GM19099 (cell line): ENCODE measurements around the gene PARN.

ENCODE experiments used
- POLR2A ChIP-seq: IDR thresholded peaks from 3 replicates; pipeline ENCODE4 v1.6.1; 2011; ENCODE audit warnings: low read depth; ENCODE audit not compliant: insufficient read length; ENCODE audit errors: extremely low read depth

PARN gene

DNA sequence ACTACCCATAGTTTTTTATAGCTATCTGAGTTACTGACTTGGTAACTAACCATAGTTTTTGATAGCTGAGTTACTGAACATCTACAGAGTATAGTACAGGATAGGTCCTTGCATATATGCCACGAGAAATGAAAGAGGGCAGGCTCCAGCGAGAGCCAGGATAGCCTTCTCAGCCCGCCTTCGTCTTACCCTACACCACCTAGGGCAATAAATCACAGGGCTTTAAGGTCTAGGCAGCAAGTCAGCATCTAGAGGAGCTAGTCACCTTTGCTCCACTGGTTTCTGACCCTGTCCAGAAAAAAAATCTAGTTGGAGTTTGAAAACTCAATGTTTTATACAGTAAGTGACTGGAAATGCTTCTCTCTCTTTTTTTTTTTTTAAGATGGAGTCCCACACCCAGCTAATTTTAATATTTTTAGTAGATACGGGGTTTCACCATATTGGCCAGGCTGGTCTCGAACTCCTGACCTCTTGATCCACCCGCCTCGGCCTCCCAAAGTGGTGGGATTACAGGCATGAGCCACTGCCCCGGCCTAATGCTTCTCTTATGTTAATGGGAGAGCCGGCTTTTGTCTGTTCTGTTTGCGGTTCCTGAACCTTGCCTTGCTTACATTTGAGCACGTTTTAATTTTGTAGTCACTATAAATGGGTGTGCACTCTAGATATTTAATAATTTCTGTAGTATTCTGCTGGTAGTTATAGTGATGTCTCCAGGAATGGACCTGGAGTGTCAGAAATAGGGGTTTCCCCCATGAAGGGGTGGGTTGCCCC is 5.5 kb upstream of the PARN start:
- TF ChIP-seq POLR2A = no peak

DNA sequence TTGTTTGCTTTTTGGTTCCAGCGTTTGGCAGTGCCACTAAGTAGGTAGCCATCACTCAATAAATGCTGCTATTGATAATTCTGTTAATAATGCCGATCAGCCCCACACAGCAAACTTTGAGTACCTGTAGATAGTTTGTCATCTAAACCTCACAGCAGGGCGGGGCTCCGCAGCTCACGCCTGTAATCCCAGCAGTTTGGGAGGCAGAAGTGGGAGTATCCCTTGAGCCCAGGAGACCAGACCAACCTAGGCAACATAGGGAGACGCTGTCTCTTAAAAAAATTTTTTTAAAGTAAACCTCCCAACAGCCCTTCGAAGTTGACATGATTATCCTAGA is 4.3 kb upstream of the PARN start:
- no peak for TF ChIP-seq POLR2A

DNA sequence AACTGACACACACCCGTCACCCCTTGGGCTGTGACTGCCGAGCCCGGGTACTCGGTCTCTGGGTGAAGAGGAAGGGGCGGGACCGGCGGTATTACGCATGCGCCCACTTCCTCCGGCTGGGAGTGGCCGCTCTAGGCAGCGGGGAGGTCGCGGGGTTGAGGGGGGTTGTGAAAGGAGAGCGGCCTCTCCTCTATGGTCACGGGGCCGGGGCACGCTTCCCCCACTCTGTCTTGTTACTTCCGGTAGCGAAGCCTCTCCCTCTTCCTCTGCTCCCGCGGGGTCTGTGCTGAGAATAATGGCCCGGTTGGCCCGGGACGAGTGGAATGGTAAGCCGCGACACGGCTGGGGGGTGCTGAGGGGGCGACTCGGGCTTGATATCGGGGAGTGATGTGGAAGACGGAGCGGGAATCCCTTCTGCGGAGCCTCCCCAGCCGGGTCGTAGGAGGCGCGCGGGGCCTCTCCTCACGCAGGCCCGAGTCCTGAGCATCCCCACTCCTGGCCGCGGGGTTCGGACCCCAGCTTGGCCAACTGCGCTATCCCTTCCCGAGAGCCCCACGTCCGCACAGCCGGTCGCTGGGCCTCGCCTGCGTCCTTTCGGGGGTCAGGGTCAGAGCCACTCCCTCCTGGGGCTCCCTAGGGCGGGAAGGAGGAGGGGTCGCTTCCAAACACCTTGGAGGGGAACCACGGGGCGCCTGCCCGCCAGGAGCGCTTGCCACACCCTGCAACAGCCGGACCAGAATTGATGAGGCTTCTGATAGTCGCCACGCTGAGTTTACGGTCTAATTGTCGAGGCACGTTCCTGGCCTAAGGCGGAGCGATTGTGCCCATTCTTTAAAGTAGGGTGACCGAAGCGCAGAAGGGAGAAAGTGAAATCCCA is 2.9 kb upstream of the PARN start, which contains the start of gene BFAR:
Gene BFAR, plus strand, starts transcription at position 259 of the 877 bp plus-strand sequence. CDS start 11,396 bp downstream, outside the sequence.
- TF ChIP-seq POLR2A = peak; percentile 99

GRCh38 chr16:14629612-14629918 is 495 bp downstream of the PARN start:
- no peak for TF ChIP-seq POLR2A

- no peak for TF ChIP-seq POLR2A
Measured at GRCh38 chr16:14628806-14629611, 1.1 kb downstream of the PARN start.

GRCh38 chr16:14627078-14627477 is 3.0 kb downstream of the PARN start:
- TF ChIP-seq POLR2A = no peak

DNA sequence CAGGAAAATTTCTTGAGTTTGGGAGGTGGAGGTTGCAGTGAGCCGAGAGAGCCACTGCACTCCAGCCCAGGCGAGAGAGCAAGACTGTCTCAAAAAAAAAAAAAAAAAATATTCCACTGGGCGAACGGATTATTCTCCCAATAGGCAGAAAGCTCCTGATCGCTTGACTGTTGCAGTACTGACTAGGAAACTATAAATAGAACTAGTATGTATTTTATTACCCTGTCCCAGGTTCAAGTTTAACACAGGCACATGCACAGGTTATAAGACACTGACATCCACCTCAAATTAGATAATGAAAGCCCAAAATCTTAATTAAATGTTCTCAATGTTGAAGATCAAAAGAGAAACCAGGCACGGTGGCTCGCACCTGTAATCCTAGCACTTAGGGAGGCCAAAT is 11.5 kb downstream of the PARN start:
- TF ChIP-seq POLR2A = no peak

DNA sequence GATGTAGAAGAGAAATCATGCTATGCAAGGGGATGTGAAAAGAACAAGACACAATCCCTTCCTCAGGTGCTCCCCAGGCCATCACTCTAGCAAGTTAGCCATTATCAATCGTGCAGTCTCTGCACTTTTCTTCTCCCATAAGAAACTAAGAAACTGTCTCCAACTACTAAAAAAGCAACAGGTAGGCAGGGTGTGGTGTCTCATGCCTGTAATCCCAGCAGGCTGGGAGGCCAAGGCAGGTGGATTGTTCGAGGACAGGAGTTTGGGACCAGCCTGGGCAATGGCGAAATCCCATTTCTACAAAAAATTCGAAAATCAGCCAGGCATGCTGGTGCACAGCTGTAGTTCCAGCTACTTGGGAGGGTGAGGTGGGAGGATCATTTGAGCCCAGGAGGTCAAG is 13.8 kb downstream of the PARN start:
- no peak for TF ChIP-seq POLR2A

GRCh38 chr16:14613991-14614390 is 16.1 kb downstream of the PARN start:
- no peak for TF ChIP-seq POLR2A

DNA sequence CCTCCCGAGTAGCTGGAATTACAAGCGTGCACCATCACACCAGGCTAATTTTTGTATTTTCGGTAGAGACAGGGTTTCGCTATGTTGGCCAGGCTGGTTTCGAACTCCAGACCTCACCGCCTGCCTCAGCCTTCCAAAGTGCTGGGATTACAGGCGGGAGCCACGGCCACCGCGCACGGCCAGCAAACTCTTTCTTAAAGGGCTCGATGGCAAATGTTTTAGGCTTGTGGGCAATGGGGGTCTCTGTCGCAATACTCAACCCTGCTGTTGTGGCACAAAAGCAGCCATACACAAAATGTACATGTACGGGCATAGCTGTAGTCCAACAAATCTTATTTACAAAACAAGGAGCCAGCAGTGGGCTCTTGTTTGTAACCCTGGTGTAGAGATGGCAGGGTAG is 18.4 kb downstream of the PARN start:
- TF ChIP-seq POLR2A = no peak

GRCh38 chr16:14609716-14610115 is 20.3 kb downstream of the PARN start:
- no peak for TF ChIP-seq POLR2A

GRCh38 chr16:14608604-14609003 is 21.5 kb downstream of the PARN start:
- no peak for TF ChIP-seq POLR2A

DNA sequence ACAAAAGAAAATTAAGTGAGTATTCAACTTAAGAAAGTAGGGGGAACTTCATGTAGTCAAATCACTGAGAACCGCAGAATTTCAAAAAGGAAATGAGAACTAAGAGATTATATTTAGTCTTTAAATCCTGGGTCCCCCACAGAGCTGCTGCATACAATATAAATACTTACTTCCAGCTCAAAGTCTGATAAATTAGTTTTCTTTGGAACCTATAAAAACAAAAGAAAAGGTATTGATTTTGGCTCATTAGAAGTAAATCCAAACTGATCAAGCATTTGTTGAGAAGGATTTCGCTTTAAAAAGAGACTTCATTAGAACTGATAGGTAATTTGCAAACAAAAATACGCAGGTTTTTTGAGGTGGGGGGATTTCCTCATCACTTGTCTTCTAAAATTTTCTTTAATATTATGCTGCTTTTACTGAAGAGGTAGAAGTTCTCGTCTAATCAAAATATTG is 21.9 kb downstream of the PARN start:
- TF ChIP-seq POLR2A = no peak

DNA sequence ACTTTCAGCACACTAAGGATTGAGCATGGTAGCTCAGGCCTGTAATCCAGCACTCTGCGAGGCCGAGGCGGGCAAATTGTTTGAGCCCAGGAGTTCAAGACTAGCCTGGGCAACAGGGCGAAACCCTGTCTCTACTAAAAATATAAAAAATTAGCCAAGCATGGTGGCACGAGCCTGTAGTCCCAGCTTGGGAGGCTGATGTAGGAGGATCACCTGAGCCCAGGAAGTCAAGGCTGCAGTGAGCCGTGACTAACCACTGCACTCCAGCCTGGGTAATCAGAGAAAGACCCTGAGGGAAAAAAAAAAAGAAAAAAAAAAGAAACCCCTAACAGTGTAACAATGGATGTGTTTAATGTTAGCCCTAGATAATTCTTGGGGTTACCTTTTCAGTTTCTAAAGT is 24.0 kb downstream of the PARN start:
- no peak for TF ChIP-seq POLR2A

- TF ChIP-seq POLR2A = no peak
Measured at GRCh38 chr16:14602443-14602963, 27.6 kb downstream of the PARN start.
